Tibial artery (tissue), 4 donors: ENCODE results near the gene DCDC2.

Experiments used
- DNase-seq, 2 donors: peaks; one replicate each; pipeline ENCODE4 v3.0.0-alpha.2; 2019
- H3K27ac ChIP-seq, 2 donors: fragments of 200-600 bp; sonication (generic) in 1 of 2; 1 replicate in 1 of 2; 2 replicates in 1 of 2; pipeline ENCODE4 v1.5.1; 2018 to 2019; ENCODE audit warnings: mild to moderate bottlenecking in 1 of 2
- H3K27me3 ChIP-seq, 2 donors: fragments of 200-600 bp; sonication (generic) in 1 of 2; one replicate each; pipeline versions ENCODE4 v1.5.1 to v1.6.0; 2016 to 2019
- H3K36me3 ChIP-seq, 3 donors: fragments of 200-600 bp; sonication (generic) in 2 of 3; one replicate each; pipeline ENCODE4 v1.5.1; 2016 to 2019; ENCODE audit warnings: mild to moderate bottlenecking in 2 of 3
- H3K4me1 ChIP-seq, 4 donors: fragments of 200-600 bp; sonication (generic) in 2 of 4; 1 replicate in 3 of 4; 2 replicates in 1 of 4; pipeline ENCODE4 v1.5.1; 2016 to 2019
- H3K4me3 ChIP-seq, 2 donors: fragments of 200-600 bp; sonication (generic) in 1 of 2; 1 replicate in 1 of 2; 2 replicates in 1 of 2; pipeline ENCODE4 v1.5.1; 2018 to 2019; ENCODE audit warnings: mild to moderate bottlenecking in 2 of 2
- H3K9me3 ChIP-seq, 3 donors: fragments of 200-600 bp; sonication (generic) in 1 of 3; one replicate each; pipeline ENCODE4 v1.5.1; 2016 to 2019
- CTCF ChIP-seq, 2 experiments: fragments of 200-600 bp in 1 of 2; fragments of 450-650 bp in 1 of 2; IDR thresholded peaks; one replicate each; pipeline ENCODE4 v1.5.1; 2017 to 2019; ENCODE audit warnings: antibody characterized with exemption in 2 of 2, mild to moderate bottlenecking in 1 of 2, moderate library complexity in 1 of 2
- intact Hi-C: fragments of 100-400 bp; cut with DNase I; formaldehyde crosslinking; loops from one replicate; pipeline ENCODE4 v1.15.0; 2023; ENCODE audit warnings: low total_unique reads

The DCDC2 gene

GRCh38 chr6:24231438-24231977 is 126.4 kb downstream of the DCDC2 start:
- Histone ChIP-seq H3K36me3 (no peaks in the 10 kb centered on the region), H3K4me3 (no peak overlapping the region), H3K9me3 (no peaks in the 10 kb centered on the region), H3K4me1 (no peaks in the 10 kb centered on the region), H3K27me3 (no peaks in the 10 kb centered on the region), H3K27ac (no peak overlapping the region)
- TF ChIP-seq CTCF (IDR thresholded peaks at IDR 0.05): no peak
- intact Hi-C loops: no loop called here
- no peak for DNase-seq

GRCh38 chr6:24229696-24230405 is 128.0 kb downstream of the DCDC2 start:
- intact Hi-C loops: no loop called here
- H3K4me1 ChIP-seq: no peaks in the 10 kb centered on the region
- no peak for DNase-seq

GRCh38 chr6:24228681-24229255 is 129.1 kb downstream of the DCDC2 start:
- no peak overlapping the region for H3K4me3 ChIP-seq
- no peaks in the 10 kb centered on the region for H3K4me1 ChIP-seq
- no peaks in the 10 kb centered on the region for H3K36me3 ChIP-seq
- no peak overlapping the region for H3K27ac ChIP-seq
- H3K9me3 ChIP-seq: no peaks in the 10 kb centered on the region
- intact Hi-C loops: no loop called here
- no peak for TF ChIP-seq CTCF (IDR thresholded peaks at IDR 0.05)
- DNase-seq: no peak
- H3K27me3 ChIP-seq: no peaks in the 10 kb centered on the region

More at GRCh38 chr6:24229696-24230405, 128.0 kb downstream of the DCDC2 start:
- no peaks in the 10 kb centered on the region for H3K27me3 ChIP-seq
- no peaks in the 10 kb centered on the region for H3K9me3 ChIP-seq
- no peaks in the 10 kb centered on the region for H3K36me3 ChIP-seq
- H3K27ac ChIP-seq: no peak overlapping the region
- H3K4me3 ChIP-seq: no peak overlapping the region
- TF ChIP-seq CTCF (IDR thresholded peaks at IDR 0.05): no peak

GRCh38 chr6:24228123-24228522 is 129.7 kb downstream of the DCDC2 start:
- H3K9me3 ChIP-seq: no peaks in the 10 kb centered on the region
- intact Hi-C loops: no loop called here
- no peak for DNase-seq
- H3K27ac ChIP-seq: no peak overlapping the region
- no peak overlapping the region for H3K4me3 ChIP-seq
- H3K4me1 ChIP-seq: no peaks in the 10 kb centered on the region
- H3K27me3 ChIP-seq: no peaks in the 10 kb centered on the region
- no peak for TF ChIP-seq CTCF (IDR thresholded peaks at IDR 0.05)
- H3K36me3 ChIP-seq: no peaks in the 10 kb centered on the region

GRCh38 chr6:24227556-24227955 is 130.3 kb downstream of the DCDC2 start:
- Histone ChIP-seq H3K4me3 (no peak overlapping the region), H3K27ac (no peak overlapping the region), H3K27me3 (no peaks in the 10 kb centered on the region), H3K36me3 (no peaks in the 10 kb centered on the region), H3K9me3 (no peaks in the 10 kb centered on the region), H3K4me1 (no peaks in the 10 kb centered on the region)
- intact Hi-C loops: no loop called here
- no peak for TF ChIP-seq CTCF (IDR thresholded peaks at IDR 0.05)
- no peak for DNase-seq
